ENCODE measurements around the gene PRODH2.

DNA sequence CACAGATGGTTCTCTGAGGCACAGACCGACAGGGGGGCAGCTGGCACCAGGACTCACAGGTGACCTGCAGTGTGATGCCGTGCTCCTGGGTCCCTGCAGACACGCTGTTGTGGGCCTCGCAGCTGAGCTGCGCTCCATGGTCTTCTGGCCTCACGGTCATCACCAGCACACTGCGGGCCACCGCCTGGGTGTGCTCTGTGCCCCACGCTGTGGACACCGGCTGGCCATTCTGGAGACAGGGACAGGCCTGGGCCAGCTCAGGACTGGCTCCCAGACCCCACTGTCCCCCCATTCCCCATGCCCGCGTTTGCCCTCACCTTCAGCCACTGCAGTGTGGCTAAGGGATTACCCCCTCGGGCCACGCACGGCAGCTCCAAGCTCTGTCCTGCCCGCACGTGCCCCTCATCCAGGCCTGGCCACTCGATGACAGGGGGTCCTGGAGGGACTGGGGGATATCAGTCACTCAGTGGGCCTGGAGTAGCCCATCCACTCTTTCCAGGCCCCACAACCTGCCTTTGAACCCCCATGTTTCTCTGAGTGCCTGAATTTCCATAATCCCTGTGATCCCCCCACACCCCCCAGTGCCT lies 36.4 kb upstream of the PRODH2 start:
- TF ChIP-seq ZNF124 (CRISPR knock-in tag; IDR thresholded peaks at IDR 0.05): no peak
- no peak for TF ChIP-seq CCAR2 (optimal IDR thresholded peaks at IDR 0.05; ENCODE audit: low read depth, low read length)
- TF ChIP-seq ZNF839 (CRISPR knock-in tag; IDR thresholded peaks at IDR 0.05; ENCODE audit: borderline replicate concordance): no peak
- TF ChIP-seq ZNF737 (CRISPR knock-in tag; IDR thresholded peaks at IDR 0.05; ENCODE audit: borderline replicate concordance): no peak
- TF ChIP-seq ZNF331 (CRISPR knock-in tag; IDR thresholded peaks at IDR 0.05): no peak
- TF ChIP-seq, protein P1, sequence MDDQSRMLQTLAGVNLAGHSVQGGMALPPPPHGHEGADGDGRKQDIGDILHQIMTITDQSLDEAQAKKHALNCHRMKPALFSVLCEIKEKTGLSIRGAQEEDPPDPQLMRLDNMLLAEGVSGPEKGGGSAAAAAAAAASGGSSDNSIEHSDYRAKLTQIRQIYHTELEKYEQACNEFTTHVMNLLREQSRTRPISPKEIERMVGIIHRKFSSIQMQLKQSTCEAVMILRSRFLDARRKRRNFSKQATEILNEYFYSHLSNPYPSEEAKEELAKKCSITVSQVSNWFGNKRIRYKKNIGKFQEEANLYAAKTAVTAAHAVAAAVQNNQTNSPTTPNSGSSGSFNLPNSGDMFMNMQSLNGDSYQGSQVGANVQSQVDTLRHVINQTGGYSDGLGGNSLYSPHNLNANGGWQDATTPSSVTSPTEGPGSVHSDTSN (CRISPR knock-in tag; IDR thresholded peaks at IDR 0.05; ENCODE audit: borderline replicate concordance): no peak
- TF ChIP-seq, protein P2, sequence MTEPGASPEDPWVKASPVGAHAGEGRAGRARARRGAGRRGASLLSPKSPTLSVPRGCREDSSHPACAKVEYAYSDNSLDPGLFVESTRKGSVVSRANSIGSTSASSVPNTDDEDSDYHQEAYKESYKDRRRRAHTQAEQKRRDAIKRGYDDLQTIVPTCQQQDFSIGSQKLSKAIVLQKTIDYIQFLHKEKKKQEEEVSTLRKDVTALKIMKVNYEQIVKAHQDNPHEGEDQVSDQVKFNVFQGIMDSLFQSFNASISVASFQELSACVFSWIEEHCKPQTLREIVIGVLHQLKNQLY (CRISPR knock-in tag; IDR thresholded peaks at IDR 0.05): no peak
- TF ChIP-seq, protein P3, sequence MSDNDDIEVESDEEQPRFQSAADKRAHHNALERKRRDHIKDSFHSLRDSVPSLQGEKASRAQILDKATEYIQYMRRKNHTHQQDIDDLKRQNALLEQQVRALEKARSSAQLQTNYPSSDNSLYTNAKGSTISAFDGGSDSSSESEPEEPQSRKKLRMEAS (IDR thresholded peaks at IDR 0.05): no peak
- TF ChIP-seq MTA3 (CRISPR knock-in tag; IDR thresholded peaks at IDR 0.05): no peak
- TF ChIP-seq YY1 (IDR thresholded peaks at IDR 0.05; ENCODE audit: insufficient read depth, insufficient replicate concordance, low read depth, low read length): no peak
- TF ChIP-seq, protein P4, sequence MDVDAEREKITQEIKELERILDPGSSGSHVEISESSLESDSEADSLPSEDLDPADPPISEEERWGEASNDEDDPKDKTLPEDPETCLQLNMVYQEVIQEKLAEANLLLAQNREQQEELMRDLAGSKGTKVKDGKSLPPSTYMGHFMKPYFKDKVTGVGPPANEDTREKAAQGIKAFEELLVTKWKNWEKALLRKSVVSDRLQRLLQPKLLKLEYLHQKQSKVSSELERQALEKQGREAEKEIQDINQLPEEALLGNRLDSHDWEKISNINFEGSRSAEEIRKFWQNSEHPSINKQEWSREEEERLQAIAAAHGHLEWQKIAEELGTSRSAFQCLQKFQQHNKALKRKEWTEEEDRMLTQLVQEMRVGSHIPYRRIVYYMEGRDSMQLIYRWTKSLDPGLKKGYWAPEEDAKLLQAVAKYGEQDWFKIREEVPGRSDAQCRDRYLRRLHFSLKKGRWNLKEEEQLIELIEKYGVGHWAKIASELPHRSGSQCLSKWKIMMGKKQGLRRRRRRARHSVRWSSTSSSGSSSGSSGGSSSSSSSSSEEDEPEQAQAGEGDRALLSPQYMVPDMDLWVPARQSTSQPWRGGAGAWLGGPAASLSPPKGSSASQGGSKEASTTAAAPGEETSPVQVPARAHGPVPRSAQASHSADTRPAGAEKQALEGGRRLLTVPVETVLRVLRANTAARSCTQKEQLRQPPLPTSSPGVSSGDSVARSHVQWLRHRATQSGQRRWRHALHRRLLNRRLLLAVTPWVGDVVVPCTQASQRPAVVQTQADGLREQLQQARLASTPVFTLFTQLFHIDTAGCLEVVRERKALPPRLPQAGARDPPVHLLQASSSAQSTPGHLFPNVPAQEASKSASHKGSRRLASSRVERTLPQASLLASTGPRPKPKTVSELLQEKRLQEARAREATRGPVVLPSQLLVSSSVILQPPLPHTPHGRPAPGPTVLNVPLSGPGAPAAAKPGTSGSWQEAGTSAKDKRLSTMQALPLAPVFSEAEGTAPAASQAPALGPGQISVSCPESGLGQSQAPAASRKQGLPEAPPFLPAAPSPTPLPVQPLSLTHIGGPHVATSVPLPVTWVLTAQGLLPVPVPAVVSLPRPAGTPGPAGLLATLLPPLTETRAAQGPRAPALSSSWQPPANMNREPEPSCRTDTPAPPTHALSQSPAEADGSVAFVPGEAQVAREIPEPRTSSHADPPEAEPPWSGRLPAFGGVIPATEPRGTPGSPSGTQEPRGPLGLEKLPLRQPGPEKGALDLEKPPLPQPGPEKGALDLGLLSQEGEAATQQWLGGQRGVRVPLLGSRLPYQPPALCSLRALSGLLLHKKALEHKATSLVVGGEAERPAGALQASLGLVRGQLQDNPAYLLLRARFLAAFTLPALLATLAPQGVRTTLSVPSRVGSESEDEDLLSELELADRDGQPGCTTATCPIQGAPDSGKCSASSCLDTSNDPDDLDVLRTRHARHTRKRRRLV (CRISPR knock-in tag; IDR thresholded peaks at IDR 0.05): no peak
